ENCODE results near the gene KRTAP9-6.
"Not testable (repeated sequence)": the region's sequence is repeated elsewhere in the genome, so short reads cannot be mapped to it uniquely, and the experiment has no call there.

The KRTAP9-6 gene

GRCh38 chr17:41271858-41272257 is 6.7 kb downstream of the KRTAP9-6 start:
- no peak for DNase-seq

DNA sequence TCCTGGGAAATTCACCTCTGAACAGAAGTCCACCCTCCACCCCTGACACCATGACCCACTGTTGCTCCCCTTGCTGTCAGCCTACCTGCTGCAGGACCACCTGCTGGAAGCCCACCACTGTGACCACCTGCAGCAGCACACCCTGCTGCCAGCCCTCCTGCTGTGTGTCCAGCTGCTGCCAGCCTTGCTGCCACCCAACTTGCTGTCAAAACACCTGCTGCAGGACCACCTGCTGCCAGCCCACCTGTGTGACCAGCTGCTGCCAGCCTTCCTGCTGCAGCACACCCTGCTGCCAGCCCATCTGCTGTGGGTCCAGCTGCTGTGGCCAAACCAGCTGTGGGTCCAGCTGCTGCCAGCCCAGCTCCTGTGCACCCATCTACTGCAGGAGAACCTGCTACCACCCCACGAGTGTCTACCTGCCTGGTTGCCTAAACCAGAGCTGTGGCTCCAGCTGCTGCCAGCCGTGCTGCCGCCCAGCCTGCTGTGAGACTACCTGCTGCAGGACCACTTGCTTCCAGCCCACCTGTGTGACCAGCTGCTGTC is 10.5 kb downstream of the KRTAP9-6 start, which contains the start of gene KRTAP9-7:
TSS of gene KRTAP9-7 (plus strand) at position 51 of the 543 bp plus-strand sequence. CDS start at position 51, 0 bp downstream.
- not testable (repeated sequence) for DNase-seq

DNA sequence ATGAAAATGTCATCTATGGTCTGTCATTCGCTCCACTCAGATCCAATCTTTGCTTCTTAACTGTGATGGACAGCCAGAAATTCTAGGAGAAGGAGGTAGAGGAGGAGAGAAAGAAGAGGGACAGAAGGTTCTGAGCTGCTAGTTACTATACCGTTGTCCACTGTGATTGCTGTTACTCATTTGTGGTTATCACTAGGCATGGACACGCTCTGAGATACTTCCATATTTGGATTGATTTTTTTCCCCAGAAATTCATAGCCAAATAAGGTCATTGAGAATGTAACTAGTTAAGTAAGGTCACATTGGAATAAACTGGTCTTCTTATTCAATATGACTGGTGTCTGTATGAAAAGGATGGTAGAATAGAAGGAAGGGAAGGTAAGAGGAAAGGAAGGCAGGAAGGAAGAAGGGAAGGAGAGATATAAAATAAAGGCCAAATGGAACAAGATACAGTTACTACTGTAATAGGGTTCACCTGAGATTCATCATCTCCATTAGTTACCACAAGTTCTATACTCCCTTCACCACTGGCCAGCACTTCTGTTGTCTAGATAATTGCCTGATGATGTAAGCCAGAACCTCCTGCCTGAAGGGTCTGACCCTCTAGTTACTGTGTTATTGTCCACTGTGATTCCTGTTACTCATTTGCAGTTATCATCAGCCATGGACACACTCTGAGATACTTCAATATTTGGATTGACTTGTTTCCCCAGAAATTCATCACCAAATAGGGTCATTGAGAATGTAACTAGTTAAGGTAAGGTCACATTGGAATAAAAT is 13.2 kb downstream of the KRTAP9-6 start:
- DNase-seq, result peak; percentile 49

DNA sequence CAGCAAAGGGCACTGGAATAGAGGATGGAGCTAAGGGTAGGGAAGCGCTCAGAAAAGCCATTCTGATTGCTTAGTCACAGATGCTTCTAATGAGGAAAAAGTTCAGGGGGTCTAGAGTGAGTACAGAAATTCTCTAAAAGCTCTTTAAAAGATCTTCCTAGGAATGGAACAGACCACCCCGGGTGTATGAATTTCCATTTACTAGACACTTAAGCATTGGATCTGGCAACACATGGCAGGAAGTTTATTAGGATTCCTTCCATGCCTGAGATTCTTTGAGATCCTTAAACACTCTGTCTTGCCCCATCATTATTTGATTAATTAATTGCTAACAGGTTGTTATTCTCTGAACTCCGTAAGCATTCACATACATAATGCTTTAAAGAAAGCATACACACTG is 18.9 kb downstream of the KRTAP9-6 start:
- DNase-seq, result peak; percentile 83

- DNase-seq, result no peak
Observed at GRCh38 chr17:41284546-41284945, 19.4 kb downstream of the KRTAP9-6 start.

GRCh38 chr17:41287050-41287449 is 21.9 kb downstream of the KRTAP9-6 start:
- DNase-seq, result no peak

DNA sequence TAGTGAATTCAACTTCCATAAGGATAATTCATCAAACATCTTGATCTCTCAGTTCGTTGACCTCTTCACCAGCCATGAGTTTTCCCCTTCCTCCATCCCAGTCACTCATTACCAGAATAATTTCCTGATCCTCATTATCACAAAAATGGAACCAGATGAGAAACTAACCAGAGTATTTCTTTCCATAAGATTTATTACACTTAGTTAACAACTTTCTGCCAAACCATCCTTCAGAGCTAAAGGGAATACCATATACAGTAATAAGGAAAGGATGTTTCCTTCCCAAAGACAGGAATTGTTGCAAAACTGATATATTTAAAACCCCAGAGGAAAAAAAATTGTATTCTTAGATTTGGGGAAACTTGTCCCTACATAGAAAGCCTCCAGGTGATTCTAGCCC is 28.8 kb downstream of the KRTAP9-6 start:
- DNase-seq, result no peak

DNA sequence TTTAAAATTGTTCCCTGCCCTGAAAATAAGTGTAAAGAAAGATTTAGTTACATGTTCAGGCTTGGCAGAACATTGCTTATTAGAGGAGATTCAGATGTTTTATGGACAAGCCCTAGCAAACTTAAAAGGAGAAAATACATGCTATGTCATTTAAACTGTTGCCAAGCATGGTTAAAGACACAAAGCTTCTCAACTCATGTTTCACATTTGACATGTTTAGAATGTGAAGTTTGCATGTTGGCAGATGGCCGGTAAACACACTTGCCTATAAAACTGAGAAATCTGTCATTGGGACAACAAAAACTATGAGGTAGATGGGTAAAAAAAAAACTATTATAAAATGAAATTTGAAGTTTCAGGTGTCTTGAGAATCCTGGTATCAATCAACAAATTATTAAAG is 31.7 kb downstream of the KRTAP9-6 start:
- DNase-seq, result no peak

DNA sequence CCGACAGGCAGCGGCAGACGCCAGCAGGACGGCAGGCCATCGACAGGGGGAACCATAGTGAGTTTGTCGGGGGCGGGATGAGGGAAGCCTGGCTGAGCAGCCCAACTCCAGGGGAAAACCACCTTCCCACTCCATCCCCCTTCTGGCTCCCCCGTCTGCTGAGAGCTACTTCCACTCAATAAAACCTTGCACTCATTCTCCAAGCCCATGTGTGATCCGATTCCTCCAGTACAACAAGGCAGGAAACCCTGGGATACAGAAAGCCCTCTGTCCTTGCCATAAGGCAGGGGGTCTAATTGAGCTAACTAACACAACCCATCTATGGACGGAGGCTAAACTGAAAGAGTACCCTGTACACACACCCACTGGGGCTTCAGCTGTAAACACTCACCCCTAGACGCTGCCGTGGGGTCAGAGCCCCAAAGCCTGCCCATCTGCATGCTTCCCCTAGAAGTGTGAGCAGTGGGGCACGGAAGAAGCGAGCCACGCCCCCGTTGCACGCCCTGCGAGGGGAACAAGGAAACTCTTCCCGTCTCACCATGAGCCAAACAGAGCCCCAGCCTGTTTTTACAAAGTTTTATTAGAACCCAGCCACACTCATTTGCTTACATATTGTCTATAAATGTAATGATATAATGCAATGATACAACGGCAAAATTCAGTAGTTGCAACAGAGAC is 33.4 kb downstream of the KRTAP9-6 start:
- DNase-seq, result no peak

DNA sequence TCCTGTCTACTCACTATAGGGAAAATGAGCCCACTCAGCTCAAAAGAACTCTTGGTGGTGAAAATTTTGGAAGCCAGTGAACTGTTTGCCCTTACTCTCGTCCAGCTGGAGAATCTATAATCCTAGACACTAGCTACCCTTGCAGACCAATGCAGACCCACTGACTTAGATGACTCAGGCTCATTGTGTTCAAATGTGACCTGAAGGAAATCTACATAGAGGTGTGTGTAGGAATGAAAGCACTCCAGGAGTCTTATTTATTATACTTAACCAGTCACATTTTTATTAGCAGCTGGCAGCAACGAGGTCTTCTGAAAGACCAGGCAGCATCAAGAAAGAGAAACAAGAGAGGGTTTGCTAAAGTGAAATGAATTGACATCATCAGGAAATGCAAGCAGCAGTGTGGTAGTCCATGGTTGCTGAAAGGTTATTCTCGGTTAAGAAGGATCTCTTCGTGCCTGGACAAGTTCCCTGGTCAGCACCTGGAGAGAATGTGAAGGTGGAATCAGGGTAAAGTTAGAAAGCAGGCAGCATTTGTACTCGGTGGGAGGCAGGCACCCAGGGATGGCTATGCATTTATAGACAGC is 36.1 kb downstream of the KRTAP9-6 start:
- DNase-seq, result no peak

- no peak for DNase-seq
Observed at GRCh38 chr17:41301916-41302901, 37.0 kb downstream of the KRTAP9-6 start, which contains the start of gene KRTAP29-1. KRTAP29-1 (minus strand) TSS chr17:41302851; CDS start chr17:41302851, 0 bp downstream.

GRCh38 chr17:41302981-41303380 is 37.8 kb downstream of the KRTAP9-6 start:
- no peak for DNase-seq

- DNase-seq, result no peak
Observed at GRCh38 chr17:41304091-41304490, 38.9 kb downstream of the KRTAP9-6 start.

DNA sequence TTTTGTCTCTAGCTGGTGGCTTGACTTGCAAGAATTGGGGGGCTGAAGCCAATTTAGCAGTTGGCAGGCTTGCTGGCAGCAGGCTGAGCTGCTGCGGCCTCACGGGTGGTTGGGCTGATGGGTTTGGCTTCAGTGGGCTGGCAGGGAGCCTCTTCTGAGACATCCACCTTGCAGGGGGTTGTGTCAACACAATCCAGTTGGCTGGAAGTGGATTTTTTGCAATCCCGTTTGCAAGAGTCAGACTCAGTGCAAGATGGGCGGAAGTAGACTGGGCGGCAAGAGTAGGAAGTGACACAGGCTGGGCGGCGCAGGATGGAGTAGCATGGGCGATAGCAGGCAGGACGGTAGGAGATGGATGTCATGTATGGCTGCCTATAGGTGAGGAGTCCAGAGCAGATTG is 42.5 kb downstream of the KRTAP9-6 start:
- DNase-seq, result peak; percentile 90

GRCh38 chr17:41308251-41308917 is 43.2 kb downstream of the KRTAP9-6 start:
- no peak for DNase-seq

GRCh38 chr17:41308918-41309359 is 43.8 kb downstream of the KRTAP9-6 start, which contains the start of gene KRTAP16-1:
KRTAP16-1 (minus strand) TSS chr17:41309309; CDS start chr17:41309253, 56 bp downstream.
- DNase-seq, result no peak

DNA sequence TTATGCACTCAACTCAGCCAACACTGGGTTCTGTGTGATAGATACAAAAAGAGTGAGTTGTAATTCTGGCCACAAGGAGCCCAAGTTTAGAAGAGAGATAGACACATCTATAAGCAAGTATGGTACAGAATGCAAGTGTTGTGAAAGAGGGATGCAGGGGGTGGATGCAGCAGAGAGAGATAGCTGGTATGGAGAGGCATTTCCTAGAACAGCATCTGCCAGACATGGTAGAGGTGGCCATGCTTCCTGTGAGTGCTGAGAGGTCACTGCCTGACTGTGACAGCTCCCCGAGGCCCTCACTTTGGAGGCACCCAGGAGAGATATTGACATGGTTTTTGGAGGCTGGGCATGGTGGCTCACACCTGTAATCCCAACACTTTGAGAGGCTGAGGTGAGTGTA is 45.9 kb downstream of the KRTAP9-6 start:
- no peak for DNase-seq

GRCh38 chr17:41315204-41315794 is 50.1 kb downstream of the KRTAP9-6 start, which contains the start of gene KRTAP17-1:
KRTAP17-1 (minus strand) TSS chr17:41315710; CDS start chr17:41315650, 60 bp downstream.
- DNase-seq, result no peak
